ENCODE results near the gene RWDD4.

DNA sequence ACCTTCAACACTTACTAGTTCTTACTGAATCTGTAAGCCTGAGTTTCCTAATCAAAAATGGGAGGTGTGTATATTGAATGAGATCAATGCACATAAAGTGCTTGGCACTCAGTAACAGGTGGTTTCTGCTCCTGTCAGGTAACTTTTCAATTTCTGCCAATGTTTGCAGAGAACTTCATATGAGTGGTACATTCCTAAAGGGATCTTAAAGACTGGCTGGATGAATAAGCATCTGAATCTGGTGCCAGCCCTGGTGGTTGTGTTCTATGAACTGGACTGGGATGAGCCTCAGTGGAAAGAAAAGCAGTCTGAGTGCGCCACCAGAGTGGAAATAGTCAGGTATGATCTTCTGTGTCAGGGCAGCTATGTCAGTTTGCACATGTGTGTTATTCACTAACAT lies 7.1 kb upstream of the RWDD4 start:
- TF ChIP-seq, protein P1, sequence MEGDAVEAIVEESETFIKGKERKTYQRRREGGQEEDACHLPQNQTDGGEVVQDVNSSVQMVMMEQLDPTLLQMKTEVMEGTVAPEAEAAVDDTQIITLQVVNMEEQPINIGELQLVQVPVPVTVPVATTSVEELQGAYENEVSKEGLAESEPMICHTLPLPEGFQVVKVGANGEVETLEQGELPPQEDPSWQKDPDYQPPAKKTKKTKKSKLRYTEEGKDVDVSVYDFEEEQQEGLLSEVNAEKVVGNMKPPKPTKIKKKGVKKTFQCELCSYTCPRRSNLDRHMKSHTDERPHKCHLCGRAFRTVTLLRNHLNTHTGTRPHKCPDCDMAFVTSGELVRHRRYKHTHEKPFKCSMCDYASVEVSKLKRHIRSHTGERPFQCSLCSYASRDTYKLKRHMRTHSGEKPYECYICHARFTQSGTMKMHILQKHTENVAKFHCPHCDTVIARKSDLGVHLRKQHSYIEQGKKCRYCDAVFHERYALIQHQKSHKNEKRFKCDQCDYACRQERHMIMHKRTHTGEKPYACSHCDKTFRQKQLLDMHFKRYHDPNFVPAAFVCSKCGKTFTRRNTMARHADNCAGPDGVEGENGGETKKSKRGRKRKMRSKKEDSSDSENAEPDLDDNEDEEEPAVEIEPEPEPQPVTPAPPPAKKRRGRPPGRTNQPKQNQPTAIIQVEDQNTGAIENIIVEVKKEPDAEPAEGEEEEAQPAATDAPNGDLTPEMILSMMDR (IDR thresholded peaks at IDR 0.05), result no peak
- no peak for TF ChIP-seq POLR2AphosphoS5 (IDR thresholded peaks at IDR 0.05)
- TF ChIP-seq EP300 (IDR thresholded peaks at IDR 0.05; ENCODE audit: low read depth), result no peak
- no peak for TF ChIP-seq POLR2A (IDR thresholded peaks at IDR 0.05)
